ENCODE data around the gene SLC35A3.
"Not testable (repeated sequence)": the region's sequence is repeated elsewhere in the genome, so short reads cannot be mapped to it uniquely, and the experiment has no call there.

SLC35A3 gene

DNA sequence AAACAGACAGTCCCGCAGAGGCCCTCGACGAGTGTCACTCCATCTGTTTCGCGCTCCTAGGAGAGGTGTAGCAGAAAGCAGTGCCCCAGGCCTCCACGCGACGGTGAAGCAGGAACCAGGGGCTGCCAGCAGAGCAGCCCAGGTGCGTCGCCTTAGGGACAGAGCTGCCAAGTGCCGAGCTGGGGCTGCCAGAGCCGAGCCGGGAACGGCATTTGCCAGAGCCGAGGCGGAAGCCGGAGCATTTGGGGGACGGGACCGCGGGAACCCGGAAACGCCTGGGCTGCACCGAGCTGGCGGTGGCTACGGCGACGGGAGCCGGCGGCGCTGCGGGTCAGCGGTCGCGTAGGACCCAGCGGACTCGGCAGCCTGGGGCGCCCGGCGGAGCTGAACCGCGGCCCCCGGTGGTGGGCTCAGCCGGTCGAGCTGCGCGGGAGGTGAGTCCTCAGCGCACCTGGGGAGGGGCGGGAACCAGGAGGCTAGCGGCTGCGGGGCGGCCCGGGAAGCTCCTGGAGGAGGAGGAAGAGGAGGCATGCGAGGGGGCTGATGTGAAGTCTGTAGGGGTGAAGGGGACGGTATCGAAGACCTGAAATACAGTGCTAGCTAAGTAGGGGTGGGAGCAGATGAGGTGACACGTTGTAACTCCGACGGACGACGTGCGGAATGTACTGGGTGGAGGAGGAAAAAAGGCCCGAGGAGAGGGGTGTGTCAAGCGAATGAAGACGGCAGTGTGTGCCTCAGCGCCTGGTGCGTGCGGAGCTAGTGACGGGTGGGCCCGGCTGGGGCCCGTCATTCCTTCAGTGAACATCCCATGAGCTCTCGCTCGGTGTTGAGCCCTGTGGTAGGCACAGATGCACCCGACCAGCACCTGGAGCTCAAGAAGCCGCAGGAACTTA, at the start of gene SLC35A3:
Gene SLC35A3 (plus strand): TSS at position 268 of the 893 bp plus-strand sequence. CDS start 23,559 bp downstream, outside the sequence.
- DNase-seq (ENCODE audit: low spot score): peak; percentile 61

DNA sequence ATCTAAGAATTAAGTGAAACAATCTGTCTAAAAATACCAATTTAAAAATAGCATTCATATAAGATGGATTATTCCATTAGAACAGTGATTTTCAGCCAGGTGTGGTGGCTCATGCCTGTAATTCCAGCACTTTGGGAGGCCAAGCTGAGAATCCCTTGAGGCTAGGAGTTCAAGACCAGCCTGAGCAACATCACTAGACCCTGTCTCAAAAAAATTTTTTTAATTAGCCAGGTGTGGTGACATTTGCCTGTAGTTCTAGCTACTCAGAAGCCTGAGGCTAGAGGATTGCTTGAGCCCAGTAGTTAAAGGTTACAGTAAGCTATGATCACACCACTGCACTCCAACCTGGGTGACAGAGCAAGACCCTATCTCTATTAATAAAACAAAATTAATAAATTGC, 35.0 kb upstream of the SLC35A3 start:
- no peak for DNase-seq (ENCODE audit: low spot score)

DNA sequence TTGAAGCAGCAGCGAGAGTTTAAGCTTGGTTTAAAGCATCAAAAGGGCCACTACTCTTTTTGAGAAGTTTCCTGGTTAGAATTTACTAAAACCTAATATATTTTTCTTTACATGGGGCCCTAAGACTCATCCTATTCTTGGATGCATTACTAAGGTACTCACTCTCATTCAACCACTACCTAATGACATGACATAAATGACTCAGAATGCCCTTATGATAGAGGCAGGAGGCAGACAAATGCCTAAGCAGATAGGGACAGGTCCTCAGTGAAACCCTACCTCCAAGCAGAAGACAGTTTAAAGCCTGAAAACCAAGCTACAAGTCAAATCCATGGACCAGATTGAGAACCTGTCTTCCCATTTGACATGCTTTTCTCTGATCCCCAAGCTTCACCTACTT, 34.3 kb upstream of the SLC35A3 start:
- no peak for DNase-seq (ENCODE audit: low spot score)

DNA sequence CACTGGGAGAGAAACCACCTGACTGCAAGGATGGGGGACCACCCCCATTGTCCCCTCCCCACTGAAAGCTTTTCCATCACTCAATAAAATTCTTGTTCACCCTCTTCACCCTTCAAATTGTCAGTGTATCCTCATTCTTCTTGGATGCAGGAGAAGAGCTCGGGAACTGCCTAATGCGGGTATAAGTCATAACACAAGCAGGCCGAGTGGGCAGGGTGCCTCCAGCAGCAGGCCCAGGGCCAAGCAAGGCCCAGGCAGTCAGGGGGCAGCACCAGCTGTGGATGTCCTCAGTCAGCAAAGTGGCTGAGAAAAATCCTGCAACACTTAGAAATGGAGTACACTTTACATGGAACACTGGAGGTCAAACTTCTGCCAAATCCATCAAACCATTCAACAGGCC, 33.7 kb upstream of the SLC35A3 start:
- DNase-seq (ENCODE audit: low spot score): no peak

DNA sequence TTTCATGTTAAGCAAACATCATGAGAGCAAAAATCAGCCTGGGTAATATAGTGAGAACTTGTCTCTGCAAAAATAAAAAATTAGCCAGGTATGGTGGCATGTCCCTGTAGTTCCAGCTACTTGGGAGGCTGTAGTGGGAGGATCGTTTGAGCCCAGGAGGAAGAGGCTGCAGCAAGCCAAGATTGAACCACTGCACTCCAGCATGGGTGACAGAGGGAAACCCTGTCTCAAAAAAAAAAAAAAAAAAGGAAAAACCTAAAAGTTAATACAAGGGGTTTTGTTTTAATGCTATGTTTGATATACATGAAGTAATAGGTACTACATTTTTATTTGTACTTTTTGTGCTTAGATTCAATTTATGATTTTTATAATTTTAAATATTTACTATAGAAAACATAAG, 27.1 kb upstream of the SLC35A3 start:
- DNase-seq (ENCODE audit: low spot score): no peak

DNA sequence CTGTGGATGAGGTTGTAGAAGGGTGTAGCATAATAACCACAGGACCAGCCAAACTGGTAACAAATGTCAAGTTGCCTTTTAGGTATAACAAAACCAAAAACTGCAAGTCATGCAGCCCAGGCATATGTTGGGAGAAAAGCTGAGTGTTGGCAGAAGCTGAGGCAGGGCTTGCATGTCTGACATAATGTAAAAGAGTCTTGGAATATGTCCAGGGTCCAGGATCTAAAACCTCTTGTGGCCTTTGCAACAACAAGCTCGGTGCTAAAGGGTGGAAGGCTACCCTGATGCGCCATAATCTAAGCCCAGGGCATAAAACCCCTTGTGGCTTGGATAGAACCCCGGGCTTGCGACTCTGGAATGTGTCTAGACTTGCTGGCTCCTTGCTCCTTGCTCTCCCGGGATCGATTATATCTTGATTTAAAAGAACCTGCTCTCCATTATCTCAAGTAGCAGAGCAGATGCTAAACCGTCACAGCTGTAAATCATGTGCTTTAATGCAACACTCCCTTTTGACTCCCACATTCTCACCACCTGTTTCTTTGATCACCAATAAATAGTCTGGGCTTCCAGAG, 26.5 kb upstream of the SLC35A3 start:
- no peak for DNase-seq (ENCODE audit: low spot score)

DNA sequence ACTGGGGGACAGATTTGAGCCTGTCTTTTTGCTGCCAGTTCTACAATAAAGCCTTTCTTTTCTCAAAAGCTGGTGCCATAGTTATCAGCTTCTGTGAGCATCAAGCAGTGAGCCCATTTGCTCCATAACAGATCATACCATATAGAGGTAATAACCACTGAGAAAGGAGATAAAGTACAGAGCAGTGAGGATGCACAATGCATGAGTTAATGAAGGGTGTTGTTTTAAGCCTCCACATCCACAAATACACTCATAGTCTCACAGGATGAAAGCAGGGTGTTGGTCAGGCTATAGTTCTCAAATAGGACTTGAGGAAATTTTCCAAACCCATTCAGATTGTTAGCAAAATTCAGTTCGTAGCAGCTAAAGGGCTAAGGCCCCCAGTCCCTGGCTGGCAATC, 25.6 kb upstream of the SLC35A3 start:
- DNase-seq (ENCODE audit: low spot score): no peak

DNA sequence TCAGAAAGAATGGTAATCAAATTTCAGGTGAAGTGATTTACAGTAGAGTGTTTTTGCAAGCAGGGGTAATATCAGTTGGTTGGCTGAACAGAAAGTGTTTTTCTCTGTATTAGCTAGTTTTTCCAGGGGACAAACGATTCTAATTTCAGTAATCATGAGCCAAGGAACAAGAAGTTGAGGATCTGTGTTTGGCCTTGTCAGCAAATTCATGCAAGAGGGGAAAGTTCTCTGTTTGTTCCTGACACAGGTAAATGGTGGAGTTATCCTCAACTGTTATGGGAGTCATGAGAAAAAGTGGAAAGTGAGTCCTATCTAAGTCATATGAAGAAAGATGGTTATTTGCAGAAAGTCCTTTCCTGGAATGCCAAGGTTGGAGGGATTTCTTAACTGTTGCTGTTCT, 24.6 kb upstream of the SLC35A3 start:
- DNase-seq (ENCODE audit: low spot score): no peak

DNA sequence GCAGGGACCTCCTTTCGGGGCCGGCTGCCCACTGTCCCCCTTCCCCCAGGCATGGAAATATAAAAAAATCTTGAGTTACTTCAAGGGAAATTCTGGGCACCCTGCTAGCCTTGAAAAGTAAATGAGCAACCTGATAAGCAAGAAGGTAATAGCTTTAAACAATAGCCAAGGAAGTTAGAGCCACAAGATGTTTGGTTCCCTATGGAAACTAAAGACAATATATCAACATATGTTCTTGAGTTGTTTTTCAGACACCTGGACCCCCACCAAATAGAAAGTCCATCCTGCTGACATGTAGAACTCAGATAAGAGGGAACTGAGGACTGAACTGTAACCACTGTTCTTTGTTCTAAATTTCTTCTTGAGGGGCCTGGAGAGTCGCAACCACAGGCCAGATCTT, 19.3 kb upstream of the SLC35A3 start:
- DNase-seq (ENCODE audit: low spot score): no peak

DNA sequence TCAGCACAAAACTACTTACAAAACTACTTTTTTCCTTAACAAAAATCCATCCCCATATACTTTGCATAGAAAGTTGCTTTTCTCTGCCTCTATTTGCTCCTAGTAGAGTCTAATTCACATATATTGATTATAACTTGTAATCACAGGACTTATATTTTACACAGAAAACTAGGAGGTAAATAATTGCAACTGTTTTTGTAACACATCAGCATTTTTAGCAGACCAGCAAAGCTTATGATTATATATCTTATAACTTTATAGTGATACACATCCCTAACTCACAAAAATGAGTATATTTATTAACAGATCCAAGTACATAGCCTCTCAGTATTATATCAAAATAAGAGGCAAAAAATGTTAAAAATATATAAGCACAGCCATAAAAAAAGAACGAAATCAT, 17.3 kb upstream of the SLC35A3 start:
- no peak for DNase-seq (ENCODE audit: low spot score)

DNA sequence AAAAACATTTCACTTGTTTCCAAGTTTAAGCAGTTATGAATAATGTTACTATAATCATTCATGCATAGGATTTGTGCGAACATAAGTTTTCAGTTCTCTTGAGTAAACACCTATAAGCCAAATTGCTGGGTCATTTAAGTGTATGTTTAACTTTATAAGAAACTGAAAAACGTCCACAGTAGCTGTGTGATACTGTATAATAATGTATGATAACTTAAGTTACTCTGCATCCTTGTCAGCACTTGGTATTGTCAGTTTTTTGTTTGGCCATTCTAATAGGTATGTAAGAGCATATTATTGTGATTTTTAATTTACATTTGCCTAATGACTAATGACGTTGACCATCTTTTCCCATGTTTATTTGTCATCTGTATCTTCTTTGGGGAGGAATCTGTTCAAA, 14.4 kb upstream of the SLC35A3 start:
- no peak for DNase-seq (ENCODE audit: low spot score)

DNA sequence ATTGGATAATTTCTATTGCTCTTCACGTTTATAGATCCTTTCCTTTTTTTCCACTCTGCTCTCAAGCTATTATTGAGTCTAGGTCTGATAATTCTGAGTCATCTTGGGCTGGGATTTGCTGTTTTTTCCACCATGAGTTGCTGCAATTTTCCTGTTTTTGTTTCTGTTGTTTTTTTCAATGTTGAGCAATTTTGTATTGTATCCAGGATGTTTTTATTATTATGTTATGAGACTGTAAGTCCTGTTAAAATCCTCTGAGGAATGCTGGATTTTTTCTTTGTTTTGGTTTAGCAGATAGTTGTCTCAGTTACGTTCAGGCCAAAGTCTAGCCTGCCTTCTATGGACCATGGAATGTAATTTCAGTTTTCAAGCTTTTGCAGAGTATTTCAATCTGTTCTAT, 13.0 kb upstream of the SLC35A3 start:
- no peak for DNase-seq (ENCODE audit: low spot score)

DNA sequence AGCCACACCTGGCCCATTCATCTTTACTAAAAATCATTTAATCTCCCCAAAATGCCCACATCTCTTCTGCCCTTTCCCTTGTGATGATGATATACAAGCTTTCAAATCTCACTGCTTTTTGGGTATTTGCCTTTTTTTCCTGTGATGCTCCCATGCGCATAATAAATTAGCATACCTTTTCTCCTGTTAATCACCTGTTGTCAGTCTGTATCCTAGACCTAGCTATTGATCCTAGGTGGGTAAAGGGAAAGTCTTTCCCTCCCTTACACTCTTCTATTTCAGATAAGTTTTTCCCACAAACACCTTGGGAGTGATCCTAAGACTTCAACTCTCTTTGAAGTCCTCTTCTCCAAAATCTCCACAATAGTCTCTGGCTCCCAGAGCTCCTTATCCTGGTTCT, 12.0 kb upstream of the SLC35A3 start:
- no peak for DNase-seq (ENCODE audit: low spot score)

DNA sequence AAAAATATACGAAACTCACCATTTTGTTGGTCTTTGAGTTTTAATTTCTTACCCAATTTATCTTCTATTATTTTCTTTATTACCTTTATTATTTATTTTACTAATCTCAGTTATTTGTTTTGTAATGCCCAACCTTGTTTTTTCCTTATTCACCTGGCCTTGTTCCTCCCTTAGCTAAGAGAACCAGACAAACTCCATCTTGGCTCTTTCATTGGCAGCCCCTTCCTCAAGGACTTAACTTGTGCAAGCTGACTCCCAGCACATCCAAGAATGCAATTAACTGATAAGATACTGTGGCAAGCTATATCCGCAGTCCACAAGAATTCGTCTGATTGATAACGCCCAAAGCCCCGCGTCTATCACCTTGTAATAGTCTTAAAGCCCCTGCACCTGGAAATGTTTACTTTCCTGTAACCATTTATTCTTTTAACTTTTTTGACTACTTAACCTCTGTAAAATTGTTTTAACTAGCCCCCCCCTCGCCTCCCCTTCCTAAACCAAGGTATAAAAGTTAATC, 10.5 kb upstream of the SLC35A3 start:
- not testable (repeated sequence) for DNase-seq (ENCODE audit: low spot score)

DNA sequence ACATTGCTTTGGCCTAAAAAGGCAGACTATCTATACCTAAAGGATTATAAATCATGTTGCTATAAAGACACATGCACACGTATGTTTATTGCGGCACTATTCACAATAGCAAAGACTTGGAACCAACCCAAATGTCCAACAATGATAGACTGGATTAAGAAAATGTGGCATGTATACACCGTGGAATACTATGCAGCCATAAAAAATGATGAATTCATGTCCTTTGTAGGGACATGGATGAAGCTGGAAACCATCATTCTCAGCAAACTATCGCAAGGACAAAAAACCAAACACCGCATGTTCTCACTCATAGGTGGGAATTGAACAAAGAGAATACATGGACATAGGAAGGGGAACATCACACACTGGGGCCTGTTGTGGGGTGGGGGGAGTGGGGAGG, 9.5 kb upstream of the SLC35A3 start:
- not testable (repeated sequence) for DNase-seq (ENCODE audit: low spot score)

DNA sequence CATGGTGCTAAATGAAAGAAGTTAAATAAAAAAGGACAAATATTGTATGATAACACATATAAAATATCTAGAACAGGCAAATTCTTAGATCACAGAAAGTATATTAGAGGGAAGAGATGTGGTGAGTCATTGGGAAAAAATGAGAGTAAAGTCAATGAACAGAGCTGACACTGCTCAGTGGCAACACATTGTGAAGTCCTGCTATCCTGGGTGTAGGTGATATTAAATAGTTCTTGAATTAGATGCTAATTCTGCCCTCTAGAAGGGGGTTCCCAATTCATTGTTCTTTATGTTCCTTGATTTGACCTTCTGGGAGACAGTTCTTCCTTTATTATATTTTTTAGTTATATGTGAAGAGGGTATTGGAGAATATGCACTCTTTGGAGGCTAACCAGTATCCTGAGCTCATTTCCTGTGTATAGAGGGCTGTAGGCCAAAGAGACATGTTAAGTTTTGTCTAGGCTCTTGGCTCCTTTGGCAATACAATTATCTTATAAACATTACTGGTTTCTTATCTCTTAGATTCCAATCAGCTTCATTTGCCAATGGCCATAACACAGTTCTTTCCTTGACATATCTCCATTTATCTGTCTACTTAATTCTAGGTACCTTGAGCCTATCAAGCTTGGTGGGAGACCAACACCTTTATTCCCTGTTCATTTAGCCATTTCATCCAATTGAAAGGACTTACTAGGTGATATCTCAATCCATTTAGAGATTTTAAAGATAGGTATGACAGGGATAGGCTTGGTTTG, 6.6 kb upstream of the SLC35A3 start:
- DNase-seq (ENCODE audit: low spot score): no peak

DNA sequence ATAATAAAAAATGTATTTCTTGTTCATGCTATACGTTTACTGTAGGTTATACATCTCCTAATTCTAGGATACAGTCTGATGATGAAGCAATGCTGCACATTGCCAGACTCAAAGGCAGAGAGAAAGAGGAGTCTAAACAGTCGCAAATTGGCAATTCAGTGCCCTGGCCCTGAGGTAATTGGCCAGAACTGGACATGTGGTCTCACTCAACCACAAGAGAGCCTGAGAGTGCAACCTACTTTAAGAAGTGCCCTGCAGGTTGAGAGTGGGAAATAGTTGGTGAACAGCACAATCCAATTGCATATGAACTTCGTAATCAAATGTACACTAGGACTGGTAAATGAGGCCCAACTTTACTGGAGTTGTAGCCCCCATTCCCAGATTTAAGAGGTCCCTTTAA, 5.0 kb upstream of the SLC35A3 start:
- DNase-seq (ENCODE audit: low spot score): no peak

DNA sequence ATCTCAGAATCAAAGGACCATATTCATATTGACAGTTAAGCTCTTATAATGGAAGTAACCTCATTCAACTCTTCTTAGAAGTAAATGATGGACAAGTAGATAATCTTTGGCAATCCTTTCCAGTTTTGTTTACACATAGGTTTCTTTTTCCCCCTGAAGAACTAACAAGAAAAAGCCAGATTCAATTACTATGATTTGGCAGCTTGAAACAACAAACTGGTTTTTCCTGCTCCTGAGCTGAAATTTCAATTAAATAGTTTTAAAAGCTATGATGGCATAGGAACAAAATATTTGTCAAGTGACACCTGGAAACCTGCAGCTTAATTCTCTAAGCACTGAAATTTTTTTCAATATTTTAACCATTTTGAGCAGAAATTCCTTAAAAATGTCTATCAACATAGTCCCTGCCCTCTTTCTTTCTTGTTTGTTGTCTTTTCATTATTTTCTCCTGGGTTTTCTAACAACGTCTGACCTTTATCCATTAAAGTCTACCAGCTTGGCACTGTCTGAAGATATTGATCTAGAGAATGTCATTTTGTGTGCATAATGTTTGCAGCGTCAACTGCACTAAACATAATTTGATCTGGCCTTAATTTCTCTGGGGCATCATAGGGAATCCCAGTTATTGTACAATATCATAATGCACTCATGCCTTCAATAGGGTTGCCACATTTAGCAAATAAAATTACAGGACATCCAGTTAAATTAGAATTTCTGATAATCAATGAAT, 4.0 kb upstream of the SLC35A3 start:
- no peak for DNase-seq (ENCODE audit: low spot score)

DNA sequence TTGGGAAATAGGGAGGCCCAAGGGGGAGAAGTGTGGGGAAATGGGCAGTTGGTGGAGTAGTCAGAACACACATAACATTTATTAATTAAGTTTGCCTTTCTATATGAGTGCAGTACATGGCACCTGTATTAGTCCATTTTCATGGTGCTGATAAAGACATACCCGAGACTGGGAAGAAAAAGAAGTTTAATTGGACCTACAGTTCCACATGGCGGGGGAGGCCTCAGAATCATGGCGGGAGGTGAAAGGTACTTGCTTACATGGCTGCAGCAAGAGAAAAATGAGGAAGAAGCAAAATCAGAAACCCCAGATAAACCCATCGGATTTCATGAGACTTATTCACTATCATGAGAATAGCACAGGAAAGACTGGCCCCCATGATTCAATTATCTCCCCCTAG, 1.6 kb upstream of the SLC35A3 start:
- DNase-seq (ENCODE audit: low spot score): no peak

DNA sequence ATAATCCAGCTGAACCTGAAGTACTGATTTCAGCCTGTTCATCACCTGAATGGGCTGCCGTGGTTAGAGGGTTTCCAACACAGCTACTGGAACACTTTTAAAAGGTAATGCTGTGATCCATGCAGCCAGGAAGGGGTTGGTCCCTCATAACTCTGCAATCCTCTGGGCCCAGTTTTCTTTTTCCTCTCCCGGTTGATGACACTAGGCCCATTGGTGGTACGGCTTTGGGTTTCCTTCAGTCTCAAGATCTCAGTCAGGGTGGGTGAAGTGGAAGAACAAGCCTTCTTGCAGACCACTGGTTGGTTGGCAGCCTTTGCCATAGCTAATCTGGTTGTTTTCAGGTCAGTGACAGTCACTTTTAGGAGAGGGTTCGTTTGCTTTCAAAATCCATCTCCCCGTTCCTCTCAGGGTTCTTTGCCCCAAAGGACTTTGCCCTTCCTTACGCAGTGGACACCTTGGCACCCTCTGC, 502 bp upstream of the SLC35A3 start:
- no peak for DNase-seq (ENCODE audit: low spot score)

DNA sequence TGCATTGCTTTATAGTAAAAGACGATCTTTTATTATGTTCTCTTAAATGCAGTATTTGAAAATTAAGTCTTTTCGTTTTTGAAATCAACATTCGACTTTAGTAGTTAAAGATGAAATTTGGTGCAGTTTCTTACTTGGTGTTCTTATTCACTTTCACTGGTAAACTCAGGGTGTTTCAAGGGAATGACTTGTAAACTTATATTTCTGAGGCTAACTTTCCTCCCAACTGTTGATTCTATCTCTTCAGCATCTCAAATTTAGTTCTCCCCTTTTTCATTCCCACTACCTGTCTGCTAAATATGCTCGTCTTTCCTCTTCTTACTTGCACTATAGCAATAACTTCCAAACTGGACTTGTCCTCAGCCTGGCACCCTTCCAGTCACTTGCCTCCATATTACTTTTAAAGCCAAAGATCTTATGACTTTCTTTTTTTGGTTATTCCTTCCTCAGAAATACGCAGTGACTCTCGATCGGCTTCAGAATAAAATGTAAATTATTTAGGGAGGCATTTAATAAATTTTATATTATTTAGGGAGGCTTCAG, 988 bp downstream of the SLC35A3 start:
- DNase-seq (ENCODE audit: low spot score): no peak

DNA sequence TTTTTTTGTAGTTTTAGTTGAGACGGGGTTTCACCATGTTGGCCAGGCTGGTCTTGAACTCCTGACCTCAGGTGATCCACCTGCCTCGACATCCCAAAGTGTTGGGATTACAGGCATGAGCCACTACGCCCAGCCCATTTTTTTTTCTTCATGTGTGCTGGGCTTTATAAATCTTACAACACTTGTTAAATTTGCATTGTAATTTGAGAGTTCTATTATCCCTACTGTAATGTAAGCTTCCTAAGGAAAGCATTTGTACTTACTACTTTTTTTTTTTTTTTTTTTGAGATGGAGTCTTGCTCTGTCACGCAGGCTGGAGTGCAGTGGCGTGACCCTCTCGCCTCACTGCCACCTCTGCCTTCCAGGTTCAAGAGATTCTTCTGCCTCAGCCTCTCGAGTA, 2.3 kb downstream of the SLC35A3 start:
- DNase-seq (ENCODE audit: low spot score): not testable (repeated sequence)
